Keratinocyte (primary cell): ENCODE measurements around the gene SLC25A43.

Experiments
- EZH2 ChIP-seq: IDR thresholded peaks from one replicate; pipeline ENCODE4 v1.6.1; 2012; ENCODE audit warnings: inconsistent platforms, mild to moderate bottlenecking, low read length, moderate library complexity
- TF ChIP-seq, protein P1 (sequence below), 3 experiments: IDR thresholded peaks in 1 of 3; conservative IDR thresholded peaks in 1 of 3; optimal IDR thresholded peaks in 1 of 3; 2 replicates in 2 of 3; 3 replicates in 1 of 3; pipeline versions ENCODE3 to v1.5.1; 2011; ENCODE audit warnings: low read length in 3 of 3, mild to moderate bottlenecking in 3 of 3, moderate library complexity in 2 of 3, control low read depth in 1 of 3, inconsistent platforms in 1 of 3; ENCODE audit not compliant: insufficient read depth in 2 of 3; ENCODE audit errors: extremely low read depth in 1 of 3

GRCh38 chrX:119429471-119429870 is 30.3 kb downstream of the SLC25A43 start:
- TF ChIP-seq, protein P1, sequence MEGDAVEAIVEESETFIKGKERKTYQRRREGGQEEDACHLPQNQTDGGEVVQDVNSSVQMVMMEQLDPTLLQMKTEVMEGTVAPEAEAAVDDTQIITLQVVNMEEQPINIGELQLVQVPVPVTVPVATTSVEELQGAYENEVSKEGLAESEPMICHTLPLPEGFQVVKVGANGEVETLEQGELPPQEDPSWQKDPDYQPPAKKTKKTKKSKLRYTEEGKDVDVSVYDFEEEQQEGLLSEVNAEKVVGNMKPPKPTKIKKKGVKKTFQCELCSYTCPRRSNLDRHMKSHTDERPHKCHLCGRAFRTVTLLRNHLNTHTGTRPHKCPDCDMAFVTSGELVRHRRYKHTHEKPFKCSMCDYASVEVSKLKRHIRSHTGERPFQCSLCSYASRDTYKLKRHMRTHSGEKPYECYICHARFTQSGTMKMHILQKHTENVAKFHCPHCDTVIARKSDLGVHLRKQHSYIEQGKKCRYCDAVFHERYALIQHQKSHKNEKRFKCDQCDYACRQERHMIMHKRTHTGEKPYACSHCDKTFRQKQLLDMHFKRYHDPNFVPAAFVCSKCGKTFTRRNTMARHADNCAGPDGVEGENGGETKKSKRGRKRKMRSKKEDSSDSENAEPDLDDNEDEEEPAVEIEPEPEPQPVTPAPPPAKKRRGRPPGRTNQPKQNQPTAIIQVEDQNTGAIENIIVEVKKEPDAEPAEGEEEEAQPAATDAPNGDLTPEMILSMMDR (optimal IDR thresholded peaks at IDR 0.05 in 1 of 3, IDR thresholded peaks at IDR 0.05 in 1 of 3, conservative IDR thresholded peaks at IDR 0.05 in 1 of 3; ENCODE audit: extremely low read depth in 1 of 3, insufficient read depth in 2 of 3, low read length in 3 of 3), result no peak
- TF ChIP-seq EZH2, result no peak
